Panc1 (cell line): ENCODE data around the gene PCDHGC3.

Source experiments
- CTCF ChIP-seq: fragments of 450-650 bp; IDR thresholded peaks from 2 replicates; pipeline ENCODE4 v1.5.1; 2017; ENCODE audit warnings: mild to moderate bottlenecking
- TCF7L2 ChIP-seq: IDR thresholded peaks from 2 replicates; pipeline ENCODE4 v1.6.1; 2011; ENCODE audit warnings: mild to moderate bottlenecking, low read depth, low read length, inconsistent platforms

- TF ChIP-seq TCF7L2 (no peak), CTCF (no peak)
Observed at GRCh38 chr5:141486091-141486490, 10.3 kb downstream of the PCDHGC3 start.
